Tibial nerve (tissue), 4 donors: ENCODE data around the gene OCIAD1.
"Not testable (repeated sequence)": the region's sequence is repeated elsewhere in the genome, so short reads cannot be mapped to it uniquely, and the experiment has no call there.

Experiments
- EP300 ChIP-seq, 2 donors: sonication (generic); formaldehyde crosslinking; IDR thresholded peaks; one replicate each; pipeline ENCODE4 v1.6.1; 2017; ENCODE audit warnings: antibody characterized with exemption in 2 of 2, mild to moderate bottlenecking in 1 of 2
- POLR2A ChIP-seq, 2 donors: fragments of 450-650 bp; IDR thresholded peaks; one replicate each; pipeline ENCODE4 v1.6.1; 2017; ENCODE audit warnings: antibody characterized with exemption in 2 of 2, mild to moderate bottlenecking in 2 of 2, moderate library complexity in 2 of 2
- TF ChIP-seq, protein P1 (sequence below), 5 experiments: fragments of 200-600 bp in 3 of 5; fragments of 450-650 bp in 2 of 5; sonication (generic) in 3 of 5; IDR thresholded peaks; one replicate each; pipeline ENCODE4 v1.5.1; 2016 to 2019; ENCODE audit warnings: antibody characterized with exemption in 5 of 5, mild to moderate bottlenecking in 3 of 5, moderate library complexity in 2 of 5

- TF ChIP-seq, protein P1, sequence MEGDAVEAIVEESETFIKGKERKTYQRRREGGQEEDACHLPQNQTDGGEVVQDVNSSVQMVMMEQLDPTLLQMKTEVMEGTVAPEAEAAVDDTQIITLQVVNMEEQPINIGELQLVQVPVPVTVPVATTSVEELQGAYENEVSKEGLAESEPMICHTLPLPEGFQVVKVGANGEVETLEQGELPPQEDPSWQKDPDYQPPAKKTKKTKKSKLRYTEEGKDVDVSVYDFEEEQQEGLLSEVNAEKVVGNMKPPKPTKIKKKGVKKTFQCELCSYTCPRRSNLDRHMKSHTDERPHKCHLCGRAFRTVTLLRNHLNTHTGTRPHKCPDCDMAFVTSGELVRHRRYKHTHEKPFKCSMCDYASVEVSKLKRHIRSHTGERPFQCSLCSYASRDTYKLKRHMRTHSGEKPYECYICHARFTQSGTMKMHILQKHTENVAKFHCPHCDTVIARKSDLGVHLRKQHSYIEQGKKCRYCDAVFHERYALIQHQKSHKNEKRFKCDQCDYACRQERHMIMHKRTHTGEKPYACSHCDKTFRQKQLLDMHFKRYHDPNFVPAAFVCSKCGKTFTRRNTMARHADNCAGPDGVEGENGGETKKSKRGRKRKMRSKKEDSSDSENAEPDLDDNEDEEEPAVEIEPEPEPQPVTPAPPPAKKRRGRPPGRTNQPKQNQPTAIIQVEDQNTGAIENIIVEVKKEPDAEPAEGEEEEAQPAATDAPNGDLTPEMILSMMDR (IDR thresholded peaks at IDR 0.05), result not testable (repeated sequence)
- not testable (repeated sequence) for TF ChIP-seq POLR2A, EP300 (IDR thresholded peaks at IDR 0.05)
These were observed 9.5 kb upstream of the OCIAD1 start for GRCh38 chr4:48821431-48821830.
